Activated CD8-positive, alpha-beta memory T cell treated with anti-CD3 and anti-CD28 coated beads for 4 hours (primary cell): ENCODE data around the gene ILK.

Experiments
- DNase-seq, 2 donors: peaks; one replicate each; pipeline ENCODE4 v3.0.0-alpha.2; 2020; ENCODE audit warnings: low read depth in 2 of 2

The ILK gene

DNA sequence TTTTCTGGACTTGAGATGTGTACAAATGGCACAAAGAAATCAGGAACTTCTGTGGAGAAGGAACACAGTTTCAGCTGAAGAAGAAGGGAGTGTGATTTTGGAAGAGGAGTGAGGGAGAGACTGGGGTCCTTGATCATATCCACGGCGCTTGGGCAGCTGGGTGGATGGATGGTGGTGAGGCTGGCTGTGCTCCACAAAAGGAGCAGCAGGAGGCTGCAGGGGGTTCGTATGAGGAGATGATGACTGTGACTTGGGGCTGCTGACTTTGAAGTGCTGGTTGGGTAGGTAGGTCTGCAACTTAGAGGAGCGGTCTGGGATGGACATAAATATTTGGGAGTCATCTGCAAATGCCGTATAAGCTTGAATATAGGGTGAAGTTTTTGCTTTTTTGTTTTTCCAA, 53.4 kb downstream of the ILK start:
- DNase-seq = no peak

DNA sequence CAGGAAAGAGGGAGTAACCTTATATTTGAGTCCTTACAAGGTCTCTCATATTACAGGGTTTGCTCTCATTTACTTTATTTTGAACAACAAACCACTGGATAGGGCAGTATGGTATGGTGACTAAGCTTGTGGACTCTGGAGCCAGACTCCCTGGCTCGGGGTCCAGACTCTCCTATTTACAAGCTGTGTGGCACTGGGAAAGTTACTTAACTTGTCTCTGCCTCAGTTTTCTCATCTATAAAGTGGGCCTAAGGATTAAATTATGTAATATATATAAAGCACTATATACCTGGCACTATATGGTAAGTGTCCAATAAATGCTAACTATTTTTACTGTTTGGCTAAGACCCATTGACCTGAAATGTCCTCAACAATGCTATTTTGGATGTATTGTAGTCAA, 53.8 kb downstream of the ILK start:
- DNase-seq = no peak

DNA sequence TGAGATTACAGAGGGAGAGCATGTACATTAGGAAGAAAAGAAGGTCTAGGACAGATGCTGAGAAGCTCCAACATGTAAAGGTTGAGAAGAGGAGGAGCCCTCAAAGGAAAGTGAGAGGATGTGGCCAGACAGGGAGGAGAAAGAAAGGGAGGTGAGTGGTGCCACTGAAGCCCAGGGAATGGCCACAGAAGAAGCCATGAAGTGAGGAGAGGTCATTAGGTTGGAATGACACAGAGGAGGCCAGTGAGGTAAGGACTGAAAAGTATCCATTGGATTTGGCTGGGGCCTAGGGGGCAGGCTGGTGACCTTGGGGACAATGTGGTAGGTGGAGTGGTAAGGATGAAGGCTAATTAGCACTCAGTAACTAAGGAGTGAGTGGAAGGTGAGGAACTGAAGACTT, 55.1 kb downstream of the ILK start:
- no peak for DNase-seq
